Heart right ventricle (tissue), 16 donors: ENCODE measurements around the gene JAG1. TPM values are rescaled to one million over a fixed set of nuclear protein-coding genes. Genes with fewer than 3 reads are reported as not detected.

ENCODE experiments used
- ATAC-seq, 8 donors: fragments of 200-7000 bp; cut with Tn5 transposase; one replicate each; pipeline ENCODE4 v1.9.1; 2020; ENCODE audit warnings: mild to moderate bottlenecking in 8 of 8, moderate library complexity in 8 of 8, moderate number of reproducible peaks in 1 of 8
- DNase-seq, 2 donors: peaks; one replicate each; pipeline ENCODE4 v3.0.0-alpha.2; 2020
- H3K27ac ChIP-seq, 10 donors: fragments of 200-600 bp; sonication (generic) in 2 of 10; one replicate each; pipeline versions ENCODE4 v1.5.0 to v1.8.0; 2020 to 2022; ENCODE audit warnings: mild to moderate bottlenecking in 3 of 10
- H3K27me3 ChIP-seq, 7 donors: fragments of 200-600 bp; one replicate each; pipeline ENCODE4 v1.8.0; 2021 to 2022; ENCODE audit warnings: mild to moderate bottlenecking in 2 of 7
- H3K36me3 ChIP-seq, 9 donors: fragments of 200-600 bp; sonication (generic) in 1 of 9; one replicate each; pipeline versions ENCODE4 v1.5.0 to v1.8.0; 2020 to 2022; ENCODE audit warnings: mild to moderate bottlenecking in 2 of 9
- H3K4me1 ChIP-seq, 9 donors: fragments of 200-600 bp; sonication (generic) in 1 of 9; one replicate each; pipeline versions ENCODE4 v1.5.0 to v1.8.0; 2020 to 2022; ENCODE audit warnings: mild to moderate bottlenecking in 4 of 9
- H3K4me3 ChIP-seq, 10 donors: fragments of 200-600 bp; sonication (generic) in 2 of 10; one replicate each; pipeline versions ENCODE4 v1.5.0 to v1.8.0; 2020 to 2022; ENCODE audit warnings: mild to moderate bottlenecking in 7 of 10, moderate library complexity in 2 of 10
- H3K9me3 ChIP-seq, 11 donors: fragments of 200-600 bp in 10 of 11; sonication (generic) in 2 of 11; one replicate each; pipeline versions ENCODE4 v1.5.0 to v1.8.0; 2013 to 2022; ENCODE audit warnings: mild to moderate bottlenecking in 2 of 11, control low read depth in 1 of 11, moderate library complexity in 1 of 11
- WGBS, 2 donors: extraction: QIAGEN DNeasy Blood & Tissue Kit; methylation state at CpG; one replicate each; pipeline ENCODE4 v1.1.7; 2013; ENCODE audit warnings: inconsistent platforms in 1 of 2; 5-methylcytosine and 5-hydroxymethylcytosine counted together
- intact Hi-C, 10 donors: fragments of 100-400 bp; cut with DNase I; formaldehyde crosslinking; loops; one replicate each; pipeline versions ENCODE4 v1.11.1 to v1.14.2; 2022
- polyA plus RNA-seq, 2 donors: library from polyadenylated mRNA; stranded (reverse); fragments of 200-250 nt; gene quantifications; one replicate each; pipeline ENCODE4 v1.2.3, GENCODE V29; 2013
- total RNA-seq, 10 donors: library from RNA; stranded (reverse); fragmentation: NEBNext Ultra II Directional in 3 of 10; extraction: Animal tissue kit (Norgen Biotek cat#: 25700) in 3 of 10; gene quantifications; one replicate each; pipeline versions ENCODE4 v1.2.1 to v1.2.4, GENCODE V29; 2021 to 2023
- TF ChIP-seq, protein P1 (sequence below), 9 donors: fragments of 200-600 bp; sonication (generic) in 2 of 9; IDR thresholded peaks; one replicate each; pipeline versions ENCODE4 v1.5.0 to v1.8.0; 2021 to 2022; ENCODE audit warnings: antibody characterized with exemption in 9 of 9, mild to moderate bottlenecking in 5 of 9, moderate library complexity in 1 of 9
- donor health status: Arrhythmogenic right ventricular cardiomyopathy.
- donor health status: ischemic (EF 13 %, LVEDD 7.1; RV severe dilation, severe dysfunction).
- donor health status: healthy with polysubstance abuse.
- donor health status: DM: no; HTN: yes; CAD: no.
- donor health status: DM: no; HTN: no; CAD: no.
- donor health status: ischemic (EF 25% LVEDD 6.9; RV normal size, moderate dysfunction).
- donor health status: ischemic (EF 25% LVEDD 5.7; RV mildly dilated, moderate dysfunction).
- donor health status: healthy.
- donor health status: DM: yes; HTN: yes; CAD: no.
- donor health status: Ischemic cardiomyopathy.
- donor health status: ischemic (EF 35%, LVEDD 5.7; RV mildly dilated, moderate dysfunction).
- donor health status: nonischemic (EF 11% LVEDD 7.7; RV severe dilation, severe dysfunction).
- donor health status: DM: yes; HTN: yes; CAD: no.
- donor health status: PGD.
- donor health status: ischemic (EF 29% LVEDD 5.4; RV normal size, mild dysfunction).
- donor health status: nonischemic (EF 23%, LVEDD 6.1; RV moderate dilation, normal function).

The JAG1 gene
- total and polyA plus RNA-seq, 12 donors = 11.1 to 38.2 (median 25.5) TPM

DNA sequence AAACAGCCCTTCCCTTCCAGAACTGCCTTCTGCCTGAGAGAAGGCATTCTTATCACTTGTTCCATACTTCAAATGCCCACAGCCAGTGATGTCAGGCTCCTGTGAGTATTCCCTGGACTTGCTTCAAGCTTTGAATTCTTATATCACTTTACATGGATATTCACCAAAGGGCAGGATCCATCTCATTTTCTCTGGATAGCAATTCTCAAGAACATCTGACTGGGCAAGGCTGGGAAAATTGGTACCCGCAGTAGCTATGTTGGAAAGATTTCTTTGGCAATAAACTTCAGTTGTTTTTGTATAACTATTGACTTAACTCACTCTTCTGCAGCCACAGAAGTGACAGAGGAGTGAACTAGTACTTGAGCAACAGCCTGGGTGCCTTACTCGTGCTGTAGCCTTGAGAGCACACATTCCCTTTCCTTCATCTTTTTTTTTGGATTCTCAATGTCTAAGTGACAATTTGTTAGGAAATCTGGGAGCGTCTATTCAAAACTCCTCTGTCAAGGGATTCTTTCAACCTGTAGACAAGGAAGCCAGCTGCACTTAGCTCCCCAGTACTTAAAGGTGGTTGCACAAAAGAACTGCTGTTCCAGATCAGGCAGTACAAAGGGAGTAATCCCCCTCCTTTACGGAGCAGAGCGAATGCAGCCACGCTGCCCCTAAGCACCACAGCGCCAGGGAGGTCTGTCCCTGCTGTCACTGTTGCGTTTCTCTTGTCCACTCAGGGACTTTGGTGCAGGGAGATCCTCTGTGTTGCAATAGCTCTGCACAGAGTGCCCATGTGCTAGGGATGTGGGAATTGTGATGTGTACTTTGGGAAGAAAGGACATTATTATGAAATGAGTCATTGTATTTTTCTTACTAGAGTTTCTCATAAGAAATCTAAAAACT is 69.6 kb downstream of the JAG1 start:
- intact Hi-C loops = no loop called here
- Histone ChIP-seq H3K27ac (peak overlapping the region; percentile 39 to 81 (median 66)), H3K27me3 (no peaks in the 10 kb centered on the region), H3K4me1 (peaks cover 0 to 37% (median 13%) of the 10 kb centered on the region in 9 donors), H3K9me3 (peaks cover 0 to 7% (median 0%) of the 10 kb centered on the region in 11 donors), H3K36me3 (peaks cover 0 to 8% (median 0%) of the 10 kb centered on the region in 9 donors), H3K4me3 (no peak overlapping the region)
- WGBS, 2 donors = 64 to 71% methylated on average over 8 of the region's 8 CpGs
- DNase-seq (peak; percentile 32 to 40), ATAC-seq (peak; percentile 79 to 94 (median 88))
- TF ChIP-seq, protein P1, sequence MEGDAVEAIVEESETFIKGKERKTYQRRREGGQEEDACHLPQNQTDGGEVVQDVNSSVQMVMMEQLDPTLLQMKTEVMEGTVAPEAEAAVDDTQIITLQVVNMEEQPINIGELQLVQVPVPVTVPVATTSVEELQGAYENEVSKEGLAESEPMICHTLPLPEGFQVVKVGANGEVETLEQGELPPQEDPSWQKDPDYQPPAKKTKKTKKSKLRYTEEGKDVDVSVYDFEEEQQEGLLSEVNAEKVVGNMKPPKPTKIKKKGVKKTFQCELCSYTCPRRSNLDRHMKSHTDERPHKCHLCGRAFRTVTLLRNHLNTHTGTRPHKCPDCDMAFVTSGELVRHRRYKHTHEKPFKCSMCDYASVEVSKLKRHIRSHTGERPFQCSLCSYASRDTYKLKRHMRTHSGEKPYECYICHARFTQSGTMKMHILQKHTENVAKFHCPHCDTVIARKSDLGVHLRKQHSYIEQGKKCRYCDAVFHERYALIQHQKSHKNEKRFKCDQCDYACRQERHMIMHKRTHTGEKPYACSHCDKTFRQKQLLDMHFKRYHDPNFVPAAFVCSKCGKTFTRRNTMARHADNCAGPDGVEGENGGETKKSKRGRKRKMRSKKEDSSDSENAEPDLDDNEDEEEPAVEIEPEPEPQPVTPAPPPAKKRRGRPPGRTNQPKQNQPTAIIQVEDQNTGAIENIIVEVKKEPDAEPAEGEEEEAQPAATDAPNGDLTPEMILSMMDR (IDR thresholded peaks at IDR 0.05) = no peak

- Histone ChIP-seq H3K9me3 (peaks cover 0 to 7% (median 0%) of the 10 kb centered on the region in 11 donors), H3K27me3 (no peaks in the 10 kb centered on the region), H3K4me3 (no peak overlapping the region), H3K36me3 (peaks cover 0 to 8% (median 0%) of the 10 kb centered on the region in 9 donors), H3K4me1 (peaks cover 0 to 30% (median 11%) of the 10 kb centered on the region in 9 donors), H3K27ac (peak overlapping the region in 9 of 10 donors; percentile 32 to 81 (median 66))
- ATAC-seq = no peak
- no peak for DNase-seq
- 85 to 87% methylated on average over 4 of the region's 4 CpGs for WGBS, 2 donors
- TF ChIP-seq, protein P1 (IDR thresholded peaks at IDR 0.05) = no peak
- intact Hi-C loops = no loop called here
These were observed 70.4 kb downstream of the JAG1 start for GRCh38 chr20:10603378-10603777.

GRCh38 chr20:10602221-10602871 is 71.5 kb downstream of the JAG1 start:
- Histone ChIP-seq H3K27me3 (no peaks in the 10 kb centered on the region), H3K27ac (peak overlapping the region in 6 of 10 donors; percentile 3 to 81 (median 33)), H3K4me1 (peaks cover 0 to 30% (median 11%) of the 10 kb centered on the region in 9 donors), H3K9me3 (peaks cover 0 to 7% (median 0%) of the 10 kb centered on the region in 11 donors), H3K4me3 (no peak overlapping the region), H3K36me3 (peaks cover 0 to 8% (median 0%) of the 10 kb centered on the region in 9 donors)
- whole genome bisulfite sequencing, 2 donors = 69 to 74% methylated on average over 4 of the region's 4 CpGs
- ATAC-seq (no peak), DNase-seq (no peak)
- TF ChIP-seq, protein P1 (IDR thresholded peaks at IDR 0.05) = no peak
- intact Hi-C loops = no loop called here

DNA sequence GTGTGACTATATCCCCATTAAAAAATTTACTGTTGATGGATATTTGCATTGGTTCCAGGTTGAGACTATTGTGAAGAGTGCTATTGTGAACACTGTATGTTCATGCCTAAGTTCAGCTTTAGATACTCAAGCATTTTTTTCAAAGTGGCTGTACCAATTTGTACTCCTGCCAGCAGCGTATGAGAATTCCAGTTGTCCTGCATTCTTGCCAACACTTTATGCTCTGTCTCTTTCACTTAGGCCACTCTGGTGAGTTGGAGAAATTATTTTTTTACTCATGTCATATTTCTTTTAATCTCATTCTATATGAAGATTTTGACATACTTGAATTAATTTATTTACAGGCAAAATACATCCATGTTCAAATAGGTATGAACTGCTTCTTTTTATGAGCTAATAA is 76.2 kb downstream of the JAG1 start:
- Histone ChIP-seq H3K4me1 (peaks cover 0 to 22% (median 0%) of the 10 kb centered on the region in 9 donors), H3K27me3 (no peaks in the 10 kb centered on the region), H3K36me3 (peaks cover 0 to 8% (median 0%) of the 10 kb centered on the region in 9 donors), H3K27ac (peak overlapping the region in 1 of 10 donors; percentile 32), H3K4me3 (no peak overlapping the region), H3K9me3 (no peaks in the 10 kb centered on the region)
- intact Hi-C loops = no loop called here
- 100% methylated on average over 1 of the region's 1 CpG for WGBS, 2 donors
- no peak for ATAC-seq
- TF ChIP-seq, protein P1 (IDR thresholded peaks at IDR 0.05) = no peak
- no peak for DNase-seq
